ENCODE data around the gene GORASP2.
"Not testable (repeated sequence)": the region's sequence is repeated elsewhere in the genome, so short reads cannot be mapped to it uniquely, and the experiment has no call there.

DNA sequence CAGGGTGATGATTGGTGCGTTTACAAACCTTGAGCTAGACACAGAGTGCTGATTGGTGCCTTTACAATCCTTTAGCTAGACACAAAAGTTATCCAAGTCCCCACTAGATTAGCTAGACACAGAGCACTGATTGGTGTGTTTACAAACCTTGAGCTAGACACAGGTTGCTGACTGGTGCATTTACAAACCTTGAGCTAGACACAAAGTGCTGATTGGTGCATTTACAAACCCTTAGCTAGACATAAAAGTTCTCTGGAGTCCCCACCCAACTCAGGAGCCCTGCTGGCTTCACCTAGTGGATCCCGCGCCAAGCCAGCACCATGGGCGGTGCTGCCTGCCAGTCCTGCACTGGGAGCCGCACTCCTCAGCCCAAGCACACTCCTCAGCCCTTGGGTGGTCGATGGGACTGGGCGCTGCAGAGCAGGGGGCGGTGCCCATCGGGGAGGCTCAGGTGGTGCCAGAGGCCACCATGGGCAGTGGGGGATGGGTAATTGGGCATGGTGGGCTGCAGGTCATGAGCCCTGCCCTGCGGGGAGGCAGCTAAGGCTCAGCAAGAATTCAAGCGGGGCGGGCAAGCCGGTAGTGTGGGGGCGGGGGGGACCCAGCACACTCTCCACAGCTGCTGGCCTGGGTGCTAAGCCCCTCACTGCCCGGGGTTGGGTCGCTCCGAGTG is 13.9 kb upstream of the GORASP2 start:
- TF ChIP-seq POLR2A (IDR thresholded peaks at IDR 0.05; ENCODE audit: low read depth, low read length); POLR2AphosphoS5 (IDR thresholded peaks at IDR 0.05; ENCODE audit: low read depth, low read length); TAF1 (IDR thresholded peaks at IDR 0.05; ENCODE audit: borderline replicate concordance, low read depth, low read length): not testable (repeated sequence)

Data from GM12892 (cell line).